ENCODE results near the gene ZFP3. TPM values are rescaled to one million over a fixed set of nuclear protein-coding genes. Genes with fewer than 3 reads are reported as not detected.

Gene ZFP3
- total RNA-seq, 4 donors from 2014 or later, result 4.1 to 6.2 (median 5.3) TPM

DNA sequence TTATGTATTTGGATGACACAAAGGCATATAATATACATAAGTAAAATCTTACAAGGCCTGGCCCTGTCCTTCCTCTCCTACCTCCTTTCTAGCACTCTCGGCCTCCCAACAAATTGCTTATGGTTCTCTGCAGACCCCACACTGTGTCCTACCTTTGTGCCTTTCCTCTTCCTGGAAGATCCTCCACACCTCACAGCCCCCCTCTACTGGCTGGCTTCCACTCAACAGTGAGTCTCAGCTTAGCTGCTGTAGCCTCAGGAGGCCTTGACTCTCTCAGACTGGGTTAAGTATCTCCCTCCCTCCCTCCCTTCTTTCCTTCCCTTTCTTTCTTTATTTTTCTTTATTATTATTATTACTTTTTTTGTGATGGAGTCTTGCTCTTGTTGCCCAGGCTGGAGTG, 34.7 kb upstream of the ZFP3 start:
- no peak for TF ChIP-seq POLR2AphosphoS5 (IDR thresholded peaks at IDR 0.05)
- intact Hi-C loops (cut with DNase I), result no loop called here
- no peaks in the 10 kb centered on the region for H3K4me1 ChIP-seq
- no peak overlapping the region for H3K27ac ChIP-seq (replicated peaks in 1 of 4)
- H3K4me3 ChIP-seq, result no peak overlapping the region
- no peaks in the 10 kb centered on the region for H3K9me3 ChIP-seq
- 95% methylated on average over 1 of the region's 1 CpG for WGBS
- H3K27me3 ChIP-seq, result no peaks in the 10 kb centered on the region
- DNase-seq (ENCODE audit: extremely low spot score), result no peak
- H3K36me3 ChIP-seq, result no peaks in the 10 kb centered on the region

DNA sequence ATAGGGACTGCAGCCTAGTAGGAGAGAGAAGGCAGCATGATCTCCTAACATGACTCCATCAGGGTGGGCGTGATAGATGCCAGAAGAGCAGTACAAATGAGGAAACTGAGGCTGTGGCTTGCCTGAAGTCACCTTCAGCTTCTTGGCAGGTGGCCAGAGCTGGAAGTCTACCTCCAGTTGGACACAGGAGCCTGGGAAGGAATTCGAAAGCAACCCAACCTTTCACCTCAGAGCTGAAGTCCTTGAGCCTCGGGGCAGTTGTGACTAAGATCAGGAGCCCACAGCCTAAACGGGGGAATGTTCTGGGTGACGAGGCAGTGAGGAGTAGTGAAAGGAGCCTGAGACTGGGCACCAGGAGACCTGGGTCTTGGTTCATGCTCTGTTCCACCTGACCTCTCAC, 33.6 kb upstream of the ZFP3 start:
- H3K36me3 ChIP-seq, result no peaks in the 10 kb centered on the region
- H3K4me1 ChIP-seq, result peaks cover 4 to 7% (median 5%) of the 10 kb centered on the region in 4 donors
- no peak overlapping the region for H3K4me3 ChIP-seq
- DNase-seq (ENCODE audit: extremely low spot score), result no peak
- no peak overlapping the region for H3K27ac ChIP-seq (replicated peaks in 1 of 4)
- no peaks in the 10 kb centered on the region for H3K27me3 ChIP-seq
- no peaks in the 10 kb centered on the region for H3K9me3 ChIP-seq
- 90% methylated on average over 5 of the region's 5 CpGs for WGBS
- TF ChIP-seq POLR2AphosphoS5 (IDR thresholded peaks at IDR 0.05) (no peak), POLR2A (IDR thresholded peaks at IDR 0.05; ENCODE audit: low read depth) (no peak), EP300 (IDR thresholded peaks at IDR 0.05) (no peak)
- TF ChIP-seq, protein P1, sequence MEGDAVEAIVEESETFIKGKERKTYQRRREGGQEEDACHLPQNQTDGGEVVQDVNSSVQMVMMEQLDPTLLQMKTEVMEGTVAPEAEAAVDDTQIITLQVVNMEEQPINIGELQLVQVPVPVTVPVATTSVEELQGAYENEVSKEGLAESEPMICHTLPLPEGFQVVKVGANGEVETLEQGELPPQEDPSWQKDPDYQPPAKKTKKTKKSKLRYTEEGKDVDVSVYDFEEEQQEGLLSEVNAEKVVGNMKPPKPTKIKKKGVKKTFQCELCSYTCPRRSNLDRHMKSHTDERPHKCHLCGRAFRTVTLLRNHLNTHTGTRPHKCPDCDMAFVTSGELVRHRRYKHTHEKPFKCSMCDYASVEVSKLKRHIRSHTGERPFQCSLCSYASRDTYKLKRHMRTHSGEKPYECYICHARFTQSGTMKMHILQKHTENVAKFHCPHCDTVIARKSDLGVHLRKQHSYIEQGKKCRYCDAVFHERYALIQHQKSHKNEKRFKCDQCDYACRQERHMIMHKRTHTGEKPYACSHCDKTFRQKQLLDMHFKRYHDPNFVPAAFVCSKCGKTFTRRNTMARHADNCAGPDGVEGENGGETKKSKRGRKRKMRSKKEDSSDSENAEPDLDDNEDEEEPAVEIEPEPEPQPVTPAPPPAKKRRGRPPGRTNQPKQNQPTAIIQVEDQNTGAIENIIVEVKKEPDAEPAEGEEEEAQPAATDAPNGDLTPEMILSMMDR (IDR thresholded peaks at IDR 0.05), result no peak
- intact Hi-C loops (cut with DNase I), result no loop called here

DNA sequence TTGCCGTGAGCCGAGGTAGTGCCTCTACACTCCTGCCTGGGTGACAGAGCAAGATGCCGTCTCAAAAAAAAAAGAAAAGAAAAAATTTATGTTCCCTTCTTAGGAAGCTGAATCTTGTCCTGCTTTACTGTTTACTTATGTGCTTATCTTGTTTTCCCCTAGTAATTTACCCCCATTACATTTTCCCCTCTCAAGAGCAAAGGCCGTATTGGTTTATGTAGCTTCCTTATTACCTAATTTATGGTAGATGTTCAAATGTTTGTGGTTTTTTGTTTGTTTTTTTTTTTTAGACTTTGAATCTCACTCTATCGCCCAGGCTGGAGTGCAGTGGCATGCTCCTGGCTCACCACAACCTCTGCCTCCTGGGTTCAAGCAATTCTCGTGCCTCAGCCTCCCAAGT, 32.8 kb upstream of the ZFP3 start:
- Histone ChIP-seq H3K27ac (replicated peaks in 1 of 4) (no peak overlapping the region), H3K4me3 (no peak overlapping the region), H3K4me1 (peaks cover 6 to 13% (median 9%) of the 10 kb centered on the region in 4 donors), H3K9me3 (no peaks in the 10 kb centered on the region), H3K27me3 (no peaks in the 10 kb centered on the region), H3K36me3 (no peaks in the 10 kb centered on the region)
- intact Hi-C loops (cut with DNase I), result no loop called here
- 83% methylated on average over 6 of the region's 6 CpGs for WGBS
- TF ChIP-seq POLR2AphosphoS5 (IDR thresholded peaks at IDR 0.05) (no peak), POLR2A (IDR thresholded peaks at IDR 0.05; ENCODE audit: low read depth) (no peak), EP300 (IDR thresholded peaks at IDR 0.05) (no peak)
- TF ChIP-seq, protein P1 (IDR thresholded peaks at IDR 0.05), result no peak
- no peak for DNase-seq (ENCODE audit: extremely low spot score)

DNA sequence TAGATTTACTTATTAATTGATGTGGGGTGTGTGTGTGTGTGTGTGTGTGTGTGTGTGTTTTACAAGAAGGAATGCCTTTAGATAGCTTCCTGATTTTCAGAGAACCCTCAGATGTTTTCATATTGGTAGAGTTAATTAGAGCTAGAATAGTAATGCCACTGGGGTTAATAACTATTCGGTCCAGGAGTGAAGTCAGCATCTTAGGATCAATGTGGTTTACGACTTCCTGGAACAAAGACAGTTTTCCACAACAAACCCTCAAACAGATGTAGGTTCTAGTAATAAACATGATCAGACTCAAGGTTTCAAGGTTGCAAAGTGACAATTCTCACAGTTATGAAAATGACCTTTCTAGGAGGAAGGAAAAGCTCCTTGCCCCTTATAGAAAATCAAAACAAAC, 30.8 kb upstream of the ZFP3 start:
- Histone ChIP-seq H3K27ac (replicated peaks in 1 of 4) (no peak overlapping the region), H3K4me3 (no peak overlapping the region), H3K27me3 (no peaks in the 10 kb centered on the region), H3K9me3 (no peaks in the 10 kb centered on the region), H3K4me1 (peaks cover 6 to 13% (median 9%) of the 10 kb centered on the region in 4 donors), H3K36me3 (no peaks in the 10 kb centered on the region)
- WGBS, result 58% methylated on average over 2 of the region's 2 CpGs
- intact Hi-C loops (cut with DNase I), result no loop called here
- no peak for DNase-seq (ENCODE audit: extremely low spot score)
- no peak for TF ChIP-seq POLR2AphosphoS5 (IDR thresholded peaks at IDR 0.05)
- no peak for TF ChIP-seq EP300 (IDR thresholded peaks at IDR 0.05)
- TF ChIP-seq POLR2A (IDR thresholded peaks at IDR 0.05; ENCODE audit: low read depth), result no peak
- TF ChIP-seq, protein P1 (IDR thresholded peaks at IDR 0.05), result no peak

DNA sequence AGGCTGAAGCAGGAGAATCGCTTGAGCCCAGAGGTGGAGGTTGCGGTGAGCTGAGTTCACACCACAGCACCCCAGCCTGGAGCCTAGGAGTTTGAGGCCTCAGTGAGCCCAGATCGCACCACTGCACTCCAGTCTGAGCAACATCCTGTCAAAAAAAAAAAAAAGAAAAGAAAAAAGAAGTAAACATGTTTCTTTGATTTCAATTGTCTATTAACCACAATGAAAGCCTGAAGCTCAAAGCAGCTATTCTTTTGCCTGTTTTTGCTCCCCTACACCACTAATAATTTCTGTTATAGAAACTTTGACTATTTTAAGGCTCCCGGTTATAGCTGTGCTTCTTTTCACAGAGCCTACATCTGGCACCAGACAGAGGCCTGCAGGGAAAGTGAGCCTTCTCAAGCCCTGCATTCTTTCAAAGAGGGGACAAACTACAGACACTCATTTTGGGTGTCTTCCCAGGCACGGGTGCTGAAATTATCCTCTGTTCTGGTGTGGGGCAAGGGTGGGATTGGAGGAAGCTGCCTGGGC, 28.9 kb upstream of the ZFP3 start:
- Histone ChIP-seq H3K27ac (replicated peaks in 1 of 4) (peak overlapping the region; percentile 31 to 58 (median 48)), H3K27me3 (no peaks in the 10 kb centered on the region), H3K4me3 (no peak overlapping the region), H3K4me1 (peaks cover 6 to 13% (median 9%) of the 10 kb centered on the region in 4 donors), H3K36me3 (no peaks in the 10 kb centered on the region), H3K9me3 (no peaks in the 10 kb centered on the region)
- intact Hi-C loops (cut with DNase I), result no loop called here
- TF ChIP-seq POLR2AphosphoS5 (IDR thresholded peaks at IDR 0.05) (no peak), POLR2A (IDR thresholded peaks at IDR 0.05; ENCODE audit: low read depth) (no peak), EP300 (IDR thresholded peaks at IDR 0.05) (no peak)
- TF ChIP-seq, protein P1 (IDR thresholded peaks at IDR 0.05), result no peak
- no peak for DNase-seq (ENCODE audit: extremely low spot score)
- 58% methylated on average over 5 of the region's 5 CpGs for WGBS
